Measurements from ENCODE around the gene GMCL1.

Gene GMCL1

DNA sequence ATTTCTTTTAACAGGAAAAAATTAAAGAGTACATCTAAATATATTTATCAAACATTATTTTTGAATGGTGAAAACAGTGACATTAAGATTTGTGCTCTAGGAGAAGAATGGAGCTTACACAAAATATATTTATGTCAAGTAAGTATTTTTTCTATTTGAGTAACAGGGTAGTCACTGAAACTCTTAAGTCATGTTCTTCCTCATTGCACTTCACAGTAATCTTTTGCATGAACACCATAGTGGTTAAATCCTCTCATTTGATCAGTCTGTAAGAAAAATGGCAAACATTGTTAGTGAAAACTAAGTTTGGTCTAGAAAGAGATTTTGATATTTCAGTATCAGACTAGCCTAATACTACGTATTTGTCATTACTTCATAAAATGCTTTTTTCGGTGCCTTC is 8.1 kb downstream of the GMCL1 start:
- TF ChIP-seq, protein P1, sequence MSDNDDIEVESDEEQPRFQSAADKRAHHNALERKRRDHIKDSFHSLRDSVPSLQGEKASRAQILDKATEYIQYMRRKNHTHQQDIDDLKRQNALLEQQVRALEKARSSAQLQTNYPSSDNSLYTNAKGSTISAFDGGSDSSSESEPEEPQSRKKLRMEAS (IDR thresholded peaks at IDR 0.05) = no peak
- TF ChIP-seq CEBPB (IDR thresholded peaks at IDR 0.05) (no peak), CREB1 (IDR thresholded peaks at IDR 0.05; ENCODE audit: low read depth) (no peak), YY1 (IDR thresholded peaks at IDR 0.05; ENCODE audit: low read depth) (no peak), TAF1 (IDR thresholded peaks at IDR 0.05; ENCODE audit: low read depth) (no peak), NFIC (IDR thresholded peaks at IDR 0.05) (no peak), EP300 (IDR thresholded peaks at IDR 0.05; ENCODE audit: borderline replicate concordance) (no peak), ZBTB7A (IDR thresholded peaks at IDR 0.05; ENCODE audit: low read depth) (no peak), TCF12 (IDR thresholded peaks at IDR 0.05; ENCODE audit: low read depth) (no peak), RAD21 (IDR thresholded peaks at IDR 0.05; ENCODE audit: low read depth) (no peak), FOXM1 (IDR thresholded peaks at IDR 0.05; ENCODE audit: borderline replicate concordance, low read depth) (no peak), EGR1 (IDR thresholded peaks at IDR 0.05) (no peak), TEAD4 (IDR thresholded peaks at IDR 0.05) (no peak)
- TF ChIP-seq, protein P2, sequence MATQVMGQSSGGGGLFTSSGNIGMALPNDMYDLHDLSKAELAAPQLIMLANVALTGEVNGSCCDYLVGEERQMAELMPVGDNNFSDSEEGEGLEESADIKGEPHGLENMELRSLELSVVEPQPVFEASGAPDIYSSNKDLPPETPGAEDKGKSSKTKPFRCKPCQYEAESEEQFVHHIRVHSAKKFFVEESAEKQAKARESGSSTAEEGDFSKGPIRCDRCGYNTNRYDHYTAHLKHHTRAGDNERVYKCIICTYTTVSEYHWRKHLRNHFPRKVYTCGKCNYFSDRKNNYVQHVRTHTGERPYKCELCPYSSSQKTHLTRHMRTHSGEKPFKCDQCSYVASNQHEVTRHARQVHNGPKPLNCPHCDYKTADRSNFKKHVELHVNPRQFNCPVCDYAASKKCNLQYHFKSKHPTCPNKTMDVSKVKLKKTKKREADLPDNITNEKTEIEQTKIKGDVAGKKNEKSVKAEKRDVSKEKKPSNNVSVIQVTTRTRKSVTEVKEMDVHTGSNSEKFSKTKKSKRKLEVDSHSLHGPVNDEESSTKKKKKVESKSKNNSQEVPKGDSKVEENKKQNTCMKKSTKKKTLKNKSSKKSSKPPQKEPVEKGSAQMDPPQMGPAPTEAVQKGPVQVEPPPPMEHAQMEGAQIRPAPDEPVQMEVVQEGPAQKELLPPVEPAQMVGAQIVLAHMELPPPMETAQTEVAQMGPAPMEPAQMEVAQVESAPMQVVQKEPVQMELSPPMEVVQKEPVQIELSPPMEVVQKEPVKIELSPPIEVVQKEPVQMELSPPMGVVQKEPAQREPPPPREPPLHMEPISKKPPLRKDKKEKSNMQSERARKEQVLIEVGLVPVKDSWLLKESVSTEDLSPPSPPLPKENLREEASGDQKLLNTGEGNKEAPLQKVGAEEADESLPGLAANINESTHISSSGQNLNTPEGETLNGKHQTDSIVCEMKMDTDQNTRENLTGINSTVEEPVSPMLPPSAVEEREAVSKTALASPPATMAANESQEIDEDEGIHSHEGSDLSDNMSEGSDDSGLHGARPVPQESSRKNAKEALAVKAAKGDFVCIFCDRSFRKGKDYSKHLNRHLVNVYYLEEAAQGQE (IDR thresholded peaks at IDR 0.05; ENCODE audit: low read depth) = no peak
- TF ChIP-seq, protein P3, sequence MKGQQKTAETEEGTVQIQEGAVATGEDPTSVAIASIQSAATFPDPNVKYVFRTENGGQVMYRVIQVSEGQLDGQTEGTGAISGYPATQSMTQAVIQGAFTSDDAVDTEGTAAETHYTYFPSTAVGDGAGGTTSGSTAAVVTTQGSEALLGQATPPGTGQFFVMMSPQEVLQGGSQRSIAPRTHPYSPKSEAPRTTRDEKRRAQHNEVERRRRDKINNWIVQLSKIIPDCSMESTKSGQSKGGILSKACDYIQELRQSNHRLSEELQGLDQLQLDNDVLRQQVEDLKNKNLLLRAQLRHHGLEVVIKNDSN (IDR thresholded peaks at IDR 0.05) = no peak

DNA sequence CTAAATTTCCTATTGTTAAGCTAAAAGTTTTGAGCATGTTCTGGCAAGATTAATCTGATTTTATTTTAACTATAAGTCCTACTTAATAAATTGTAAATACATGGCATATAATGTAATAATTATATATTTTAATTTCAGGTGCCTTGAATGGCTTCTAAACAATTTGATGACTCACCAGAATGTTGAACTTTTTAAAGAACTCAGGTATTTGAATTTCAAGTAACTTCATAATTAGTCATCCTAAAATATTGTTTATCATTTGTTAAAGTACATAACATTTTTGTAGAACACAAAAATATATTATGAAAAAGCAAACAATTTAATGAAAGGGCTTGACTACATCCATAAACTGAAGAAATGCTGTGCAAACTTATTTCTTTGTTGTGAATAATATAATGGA is 14.5 kb downstream of the GMCL1 start:
- no peak for TF ChIP-seq RAD21 (IDR thresholded peaks at IDR 0.05; ENCODE audit: low read depth)
- no peak for TF ChIP-seq NFIC (IDR thresholded peaks at IDR 0.05)
- no peak for TF ChIP-seq CEBPB (IDR thresholded peaks at IDR 0.05)
- TF ChIP-seq EGR1 (IDR thresholded peaks at IDR 0.05) = no peak

DNA sequence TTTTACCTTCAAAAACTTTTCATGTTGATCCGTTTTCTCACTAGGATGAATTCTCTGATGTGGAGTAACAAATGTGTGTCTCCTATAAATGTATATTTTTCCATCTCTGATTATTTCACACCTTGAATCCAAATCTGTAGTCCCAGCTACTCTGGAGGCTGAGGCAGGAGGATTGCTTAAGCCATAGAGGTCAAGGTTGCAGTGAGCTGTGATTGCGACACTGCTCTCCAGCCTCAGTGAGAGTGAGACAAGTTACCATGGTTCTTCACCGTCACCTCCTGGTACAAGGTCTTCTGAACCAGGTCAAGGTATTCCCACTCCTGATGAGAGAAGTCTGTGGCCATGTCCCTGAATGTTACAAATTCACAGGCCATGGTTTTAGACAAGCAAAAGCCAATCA is 15.1 kb downstream of the GMCL1 start:
- TF ChIP-seq YY1 (IDR thresholded peaks at IDR 0.05; ENCODE audit: low read depth) = no peak
- peak; percentile 49 for TF ChIP-seq CEBPB (IDR thresholded peaks at IDR 0.05)
- TF ChIP-seq, protein P1 (IDR thresholded peaks at IDR 0.05) = no peak
- no peak for TF ChIP-seq TCF12 (IDR thresholded peaks at IDR 0.05; ENCODE audit: low read depth)

DNA sequence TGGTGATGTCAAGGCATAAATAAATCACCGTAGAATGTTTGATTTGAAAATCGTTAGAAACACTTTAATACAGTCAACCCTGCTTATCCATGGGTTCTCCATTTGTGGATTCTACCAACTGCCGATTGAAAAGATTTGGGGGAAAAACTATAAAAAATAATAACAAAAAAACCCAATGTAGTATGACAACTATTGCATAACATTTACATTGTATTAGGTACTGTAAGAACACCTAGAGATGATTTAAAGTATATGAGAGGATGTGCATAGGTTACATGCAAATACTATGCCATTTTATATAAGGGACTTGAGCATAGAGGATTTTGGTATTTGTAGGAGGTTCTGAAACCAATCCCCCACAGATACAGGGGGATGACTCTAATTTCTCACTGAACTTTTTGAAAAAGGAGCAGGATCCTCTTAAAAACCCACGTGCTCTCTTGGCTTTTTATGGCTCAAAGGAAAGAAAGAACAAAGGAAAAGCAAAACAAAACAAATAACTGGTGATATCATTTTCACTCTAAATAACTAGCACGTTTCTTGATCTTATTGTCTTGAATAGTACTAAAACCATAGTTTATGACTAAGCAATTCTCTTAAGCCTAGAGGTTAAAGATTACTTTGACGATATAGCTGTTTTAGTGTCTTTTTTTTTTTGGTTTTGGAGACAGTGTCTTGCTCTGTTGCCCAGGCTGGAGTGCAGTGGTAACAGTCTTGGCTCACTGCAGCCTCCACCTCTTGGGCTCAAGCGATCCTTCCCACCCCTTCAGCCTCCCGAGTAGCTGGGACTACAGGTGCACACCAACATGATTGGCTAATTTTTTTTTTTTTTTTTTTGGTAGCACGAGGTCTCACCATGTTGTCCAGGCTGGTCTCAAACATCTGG is 17.0 kb downstream of the GMCL1 start:
- no peak for TF ChIP-seq CEBPB (IDR thresholded peaks at IDR 0.05)
- TF ChIP-seq RAD21 (IDR thresholded peaks at IDR 0.05; ENCODE audit: low read depth) = no peak
- no peak for TF ChIP-seq CREB1 (IDR thresholded peaks at IDR 0.05; ENCODE audit: low read depth)
- no peak for TF ChIP-seq EGR1 (IDR thresholded peaks at IDR 0.05)
- TF ChIP-seq, protein P1 (IDR thresholded peaks at IDR 0.05) = no peak
- TF ChIP-seq ZBTB7A (IDR thresholded peaks at IDR 0.05; ENCODE audit: low read depth) = no peak
- no peak for TF ChIP-seq TEAD4 (IDR thresholded peaks at IDR 0.05)
- TF ChIP-seq, protein P3 (IDR thresholded peaks at IDR 0.05) = no peak

DNA sequence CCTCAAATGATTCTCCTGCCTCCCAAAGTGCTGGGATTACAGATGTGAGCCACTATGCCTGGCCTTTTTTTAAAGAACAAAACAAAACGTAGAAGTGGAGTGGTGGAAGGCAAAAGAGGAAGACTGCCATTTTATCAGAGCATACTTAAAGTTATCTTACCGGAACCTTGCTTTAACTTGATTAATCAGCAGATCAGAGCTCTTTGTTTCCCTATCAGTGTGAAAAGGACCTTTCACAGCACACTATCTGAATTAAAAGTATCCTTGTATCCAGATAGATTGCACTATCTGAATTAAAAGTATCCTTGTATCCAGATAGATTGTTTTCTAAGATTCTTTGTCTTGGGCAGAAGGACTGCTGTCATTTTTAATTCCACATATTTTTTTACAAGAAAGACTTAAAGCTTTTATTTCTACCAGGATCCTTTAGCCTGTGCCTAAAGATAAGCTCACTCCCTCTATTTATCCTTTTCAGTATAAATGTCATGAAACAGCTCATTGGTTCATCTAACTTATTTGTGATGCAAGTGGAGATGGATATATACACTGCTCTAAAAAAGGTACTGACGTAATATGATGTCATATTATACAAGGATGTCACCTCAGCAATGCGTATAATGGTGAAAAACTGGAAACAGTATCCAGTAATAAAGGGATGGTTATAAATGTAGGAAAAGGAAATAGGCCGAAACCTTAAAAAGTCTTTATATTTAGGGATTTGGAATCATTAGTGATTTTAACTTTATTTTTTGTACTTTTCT is 17.8 kb downstream of the GMCL1 start:
- no peak for TF ChIP-seq TAF1 (IDR thresholded peaks at IDR 0.05; ENCODE audit: low read depth)
- TF ChIP-seq YY1 (IDR thresholded peaks at IDR 0.05; ENCODE audit: low read depth) = no peak
- TF ChIP-seq ZBTB7A (IDR thresholded peaks at IDR 0.05; ENCODE audit: low read depth) = no peak
- TF ChIP-seq TCF12 (IDR thresholded peaks at IDR 0.05; ENCODE audit: low read depth) = no peak
- no peak for TF ChIP-seq FOXM1 (IDR thresholded peaks at IDR 0.05; ENCODE audit: borderline replicate concordance, low read depth)
- TF ChIP-seq, protein P3 (IDR thresholded peaks at IDR 0.05) = no peak
- TF ChIP-seq NFIC (IDR thresholded peaks at IDR 0.05) = no peak
- no peak for TF ChIP-seq CEBPB (IDR thresholded peaks at IDR 0.05)
- TF ChIP-seq, protein P2 (IDR thresholded peaks at IDR 0.05; ENCODE audit: low read depth) = no peak
- TF ChIP-seq, protein P1 (IDR thresholded peaks at IDR 0.05) = no peak
- no peak for TF ChIP-seq TEAD4 (IDR thresholded peaks at IDR 0.05)
- no peak for TF ChIP-seq EGR1 (IDR thresholded peaks at IDR 0.05)
- no peak for TF ChIP-seq EP300 (IDR thresholded peaks at IDR 0.05; ENCODE audit: borderline replicate concordance)
- TF ChIP-seq RAD21 (IDR thresholded peaks at IDR 0.05; ENCODE audit: low read depth) = no peak
- no peak for TF ChIP-seq CREB1 (IDR thresholded peaks at IDR 0.05; ENCODE audit: low read depth)
